ENCODE data around the gene GTPBP10.
"Not testable (repeated sequence)": the region's sequence is repeated elsewhere in the genome, so short reads cannot be mapped to it uniquely, and the experiment has no call there.

The GTPBP10 gene, protein sequence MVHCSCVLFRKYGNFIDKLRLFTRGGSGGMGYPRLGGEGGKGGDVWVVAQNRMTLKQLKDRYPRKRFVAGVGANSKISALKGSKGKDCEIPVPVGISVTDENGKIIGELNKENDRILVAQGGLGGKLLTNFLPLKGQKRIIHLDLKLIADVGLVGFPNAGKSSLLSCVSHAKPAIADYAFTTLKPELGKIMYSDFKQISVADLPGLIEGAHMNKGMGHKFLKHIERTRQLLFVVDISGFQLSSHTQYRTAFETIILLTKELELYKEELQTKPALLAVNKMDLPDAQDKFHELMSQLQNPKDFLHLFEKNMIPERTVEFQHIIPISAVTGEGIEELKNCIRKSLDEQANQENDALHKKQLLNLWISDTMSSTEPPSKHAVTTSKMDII

DNA sequence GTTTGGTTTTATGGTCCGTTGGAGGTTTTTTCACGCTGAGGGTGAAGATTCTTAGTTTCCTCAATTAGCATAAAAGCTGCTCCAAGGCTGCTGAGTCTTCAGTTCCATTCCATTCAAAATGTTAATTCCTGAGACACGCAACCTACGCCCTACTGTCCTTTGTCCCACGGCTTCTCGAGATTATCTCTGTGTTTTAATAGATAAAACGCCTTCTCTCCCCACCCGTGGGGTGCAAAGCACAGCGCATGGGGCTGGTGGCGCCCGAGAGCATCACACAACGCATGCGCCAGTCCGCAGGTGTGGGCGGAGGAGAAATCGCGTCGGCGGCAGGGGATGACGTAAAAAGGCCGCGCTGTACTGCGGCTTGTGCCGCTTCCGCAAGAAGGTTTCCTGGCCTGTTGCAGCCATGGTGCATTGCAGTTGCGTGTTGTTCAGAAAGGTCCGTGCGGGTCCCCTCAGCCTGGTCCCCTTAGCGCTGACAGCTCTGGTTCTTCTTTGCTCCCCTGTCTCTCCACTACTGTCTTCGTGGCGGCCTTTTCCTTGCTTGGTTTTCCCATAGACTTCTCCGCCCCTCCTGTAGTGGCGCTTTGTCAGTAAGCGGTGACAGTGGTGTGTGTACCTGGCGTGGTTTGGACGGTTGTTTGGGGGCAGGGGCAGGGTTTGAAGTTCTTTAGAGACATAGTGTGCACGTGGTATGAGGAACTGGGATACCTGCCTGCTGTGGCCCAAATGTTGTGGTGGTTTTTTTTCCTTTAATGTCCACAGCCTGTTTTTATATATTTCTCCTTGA, at the start of gene GTPBP10:
GTPBP10 (plus strand) TSS at position 381 of the 790 bp plus-strand sequence; CDS start at position 407, 26 bp downstream.
- DNase-seq, result peak; percentile 76

DNA sequence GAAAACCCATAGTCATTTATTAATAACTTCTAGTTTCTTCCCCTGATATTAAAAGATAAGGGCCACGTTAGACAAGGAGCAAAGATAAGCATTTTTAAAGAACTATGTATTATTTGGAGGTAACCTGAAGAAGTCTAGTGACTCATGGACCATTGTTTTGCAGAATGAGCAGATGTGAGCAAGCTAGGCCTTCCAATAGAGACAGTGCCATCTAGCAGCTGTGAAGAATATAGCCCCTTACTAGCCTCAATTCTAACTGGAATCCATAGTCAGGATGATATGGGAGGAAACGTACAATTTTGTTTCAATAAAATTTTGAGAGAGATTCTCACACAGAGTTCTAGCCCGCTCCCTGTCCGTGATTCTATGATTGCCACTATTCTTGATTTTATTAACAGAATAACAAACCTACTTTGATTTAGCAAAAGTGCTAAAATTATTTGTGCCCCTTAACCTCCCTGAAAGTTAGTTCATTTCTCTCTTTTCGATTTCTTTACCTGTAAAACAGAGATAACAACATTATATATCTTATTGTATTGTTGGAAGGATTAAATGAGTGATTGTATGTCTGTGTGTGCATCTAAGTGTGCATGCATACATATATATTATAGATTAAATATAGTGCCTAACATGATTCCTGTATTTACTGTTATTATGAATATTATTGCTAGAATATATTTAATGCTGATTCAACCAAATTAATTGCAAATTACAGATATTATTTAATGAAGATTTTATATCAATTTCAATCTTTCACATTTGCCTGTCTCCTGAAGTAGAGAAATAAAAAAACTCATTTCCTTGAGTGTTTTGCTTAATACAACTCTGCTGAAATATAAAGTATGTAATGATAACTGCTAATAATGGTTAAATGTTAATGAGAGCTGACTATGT, 48.1 kb upstream of the GTPBP10 start:
- no peak for DNase-seq

DNA sequence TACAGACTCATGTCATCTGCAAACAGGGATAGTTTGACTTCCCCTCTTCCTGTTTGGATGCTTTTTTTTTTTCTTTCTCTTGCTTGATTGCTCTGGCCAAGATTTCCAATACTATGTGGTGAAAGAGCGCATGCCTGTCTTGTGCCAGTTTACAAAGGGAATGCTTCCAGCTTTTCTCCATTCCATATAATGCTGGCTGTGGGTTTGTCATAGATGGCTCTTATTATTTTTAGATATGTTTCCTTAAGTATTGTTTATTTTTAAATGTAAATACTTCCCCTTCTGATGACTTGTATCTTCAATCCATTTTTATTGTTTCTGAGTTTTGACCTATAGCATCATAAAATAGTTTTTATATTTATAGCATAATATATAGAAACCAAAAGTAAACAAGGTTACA, 43.3 kb upstream of the GTPBP10 start:
- no peak for DNase-seq

DNA sequence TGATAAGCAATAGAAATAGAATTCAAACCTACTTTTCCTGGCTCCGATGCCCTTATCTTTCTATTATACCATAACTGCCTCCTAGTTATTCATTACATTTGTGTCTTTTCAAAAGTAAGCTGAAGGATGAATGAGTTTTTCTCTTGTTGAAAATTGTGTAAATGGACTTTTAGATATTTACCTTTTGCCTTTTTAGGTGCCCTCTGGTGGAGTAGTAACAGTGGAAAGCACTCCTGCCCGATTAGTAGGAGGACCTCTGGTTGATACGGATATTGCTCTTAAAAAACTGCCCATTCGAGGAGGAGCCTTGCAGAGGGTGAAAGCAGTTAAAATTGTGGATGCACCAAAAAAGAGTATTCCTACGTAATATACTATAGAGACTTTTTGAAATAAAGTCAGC, 36.6 kb upstream of the GTPBP10 start:
- no peak for DNase-seq

DNA sequence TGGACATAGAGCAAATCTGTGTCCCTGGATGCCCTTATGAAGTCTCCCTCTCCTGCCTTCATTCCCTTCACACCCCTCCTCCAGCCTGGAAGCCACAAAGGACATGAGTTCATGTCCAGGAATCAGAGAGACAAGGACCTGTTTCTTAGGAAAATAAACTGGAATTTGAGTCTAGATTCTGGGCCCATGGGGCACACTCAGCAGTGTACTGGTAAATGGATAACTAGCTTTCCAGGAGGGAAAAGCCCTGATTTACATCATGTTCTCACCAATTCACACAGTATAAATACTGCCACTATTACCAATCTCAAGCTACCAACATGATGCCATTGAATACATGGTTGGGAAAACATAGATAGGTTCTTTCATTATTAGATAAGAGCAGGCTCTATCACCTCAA, 35.3 kb upstream of the GTPBP10 start:
- DNase-seq, result no peak

DNA sequence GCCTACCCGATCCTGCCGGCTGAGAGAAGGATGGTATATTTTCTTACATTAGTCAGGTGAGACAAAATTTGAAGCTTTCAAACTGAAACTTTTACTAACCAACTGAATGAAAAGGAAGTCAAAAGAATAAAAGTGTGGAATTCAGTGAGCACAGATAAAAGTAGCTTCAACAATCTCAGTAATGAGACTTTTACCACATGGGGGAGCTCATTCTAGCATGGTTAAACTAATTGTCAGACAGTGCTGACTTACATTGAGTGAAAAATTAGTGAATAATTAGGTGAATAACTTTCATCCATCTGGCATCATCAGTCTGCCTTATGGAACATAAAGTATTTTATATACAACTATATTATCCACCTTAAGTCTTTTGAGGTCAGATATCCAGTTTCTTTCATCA, 33.8 kb upstream of the GTPBP10 start:
- no peak for DNase-seq

DNA sequence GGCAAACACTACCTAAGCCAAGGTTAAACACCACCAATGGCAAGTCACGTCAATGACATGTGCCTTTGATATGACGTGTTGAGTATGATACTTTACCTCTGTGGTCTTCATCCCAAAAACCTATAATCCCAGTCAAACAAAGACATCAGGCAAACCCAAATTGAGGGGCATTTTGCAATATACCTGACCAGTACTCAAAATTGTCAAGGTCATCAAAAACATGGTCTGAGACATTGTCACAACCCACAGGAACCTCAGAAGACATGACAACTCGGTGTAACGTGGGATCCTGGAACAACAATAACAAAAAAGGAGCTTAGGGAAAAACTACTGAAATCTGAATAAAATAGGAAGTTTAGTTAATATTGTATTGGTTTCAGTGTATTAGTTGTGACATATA, 32.6 kb upstream of the GTPBP10 start:
- no peak for DNase-seq

DNA sequence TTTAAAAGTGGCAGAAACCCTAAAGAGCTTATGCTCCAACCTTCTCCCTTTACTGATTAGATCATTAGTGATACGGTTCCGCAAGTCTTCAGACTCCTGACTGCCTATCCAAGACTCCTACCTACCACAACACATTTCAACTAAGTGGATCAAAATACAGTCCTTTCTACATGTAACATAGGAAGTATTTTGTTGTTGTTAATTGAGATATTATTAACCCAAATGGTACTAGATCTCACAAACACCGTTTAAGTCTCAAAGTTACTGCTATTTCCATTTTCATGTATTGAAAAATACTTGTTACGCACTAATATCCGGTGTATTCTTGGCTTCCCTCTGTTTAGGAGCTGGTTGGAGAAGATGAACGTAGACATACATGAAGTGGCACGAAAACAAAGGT, 26.5 kb upstream of the GTPBP10 start:
- no peak for DNase-seq

DNA sequence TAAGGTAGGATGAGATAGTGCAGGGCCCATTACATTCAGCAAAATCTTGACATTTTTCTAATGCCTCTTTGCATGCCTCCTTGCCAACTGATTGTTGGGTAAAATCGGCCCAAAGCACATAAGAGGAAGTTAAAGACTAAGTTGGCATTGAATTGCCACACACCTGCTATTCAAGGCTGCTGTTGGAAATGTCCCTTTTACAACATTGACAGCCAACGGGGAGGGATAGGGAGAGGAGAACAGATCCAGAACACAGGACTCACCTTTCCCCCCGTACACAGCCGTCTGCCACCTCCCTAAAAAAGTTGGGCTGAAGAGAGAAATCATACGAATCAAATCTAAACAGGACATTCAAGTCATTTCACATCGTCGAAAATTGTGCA, 26.1 kb upstream of the GTPBP10 start:
- DNase-seq, result no peak

DNA sequence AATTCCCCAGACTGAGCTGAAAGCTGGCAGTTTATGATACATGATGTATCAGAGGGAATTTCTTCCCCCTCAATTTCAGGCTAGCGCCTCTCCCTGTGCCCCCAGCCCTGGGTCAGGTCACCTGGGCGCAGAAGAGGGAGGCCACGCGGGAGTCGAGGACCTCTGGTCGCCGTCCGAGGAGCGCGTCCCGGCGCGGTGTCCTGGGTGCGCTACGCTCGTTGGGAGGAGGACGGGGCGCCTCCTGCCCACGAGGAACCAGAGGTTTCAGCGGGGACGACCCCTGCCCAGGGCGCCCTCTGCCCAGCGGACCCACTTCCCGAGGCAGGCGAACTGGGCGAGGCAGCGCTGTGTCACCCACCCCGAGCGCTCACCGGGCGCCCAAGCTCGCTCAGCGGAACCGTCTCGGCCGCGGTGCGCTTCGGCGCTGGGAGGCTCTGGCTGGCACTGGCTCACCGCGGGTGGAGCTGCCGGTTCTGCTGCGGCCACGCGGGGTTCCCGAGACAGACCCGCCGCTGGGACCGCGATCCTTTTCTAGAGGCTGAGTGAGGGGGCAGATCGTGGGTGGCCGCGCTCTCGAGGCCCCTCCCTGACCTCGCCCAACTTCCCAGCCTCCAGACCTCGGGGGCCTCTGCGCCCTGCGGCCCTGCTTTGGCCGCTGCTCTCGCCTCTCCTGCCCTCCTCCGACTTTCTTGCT, 25.6 kb upstream of the GTPBP10 start, which contains the start of gene FAM237B:
FAM237B (minus strand) TSS at position 504 of the 694 bp plus-strand sequence. CDS start 1,556 bp downstream, outside the sequence.
- no peak for DNase-seq

DNA sequence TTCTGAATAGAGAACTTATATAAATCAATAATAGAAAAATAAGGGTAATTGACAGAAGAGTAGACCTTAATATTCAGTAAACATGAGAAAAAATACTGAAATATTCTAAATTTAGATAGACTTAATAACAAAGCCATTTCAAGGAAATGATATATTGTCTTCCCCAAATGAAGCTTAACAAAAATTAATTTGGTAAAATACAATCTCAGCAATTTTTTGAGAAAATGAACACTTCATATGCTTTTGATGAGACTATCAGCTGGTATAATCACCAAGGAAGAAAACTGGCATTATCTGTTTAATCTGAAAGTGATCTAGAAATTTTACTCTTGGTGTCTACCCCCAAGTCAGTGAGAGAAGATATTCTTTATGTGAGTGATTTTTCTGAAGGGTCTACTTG, 23.7 kb upstream of the GTPBP10 start:
- no peak for DNase-seq

DNA sequence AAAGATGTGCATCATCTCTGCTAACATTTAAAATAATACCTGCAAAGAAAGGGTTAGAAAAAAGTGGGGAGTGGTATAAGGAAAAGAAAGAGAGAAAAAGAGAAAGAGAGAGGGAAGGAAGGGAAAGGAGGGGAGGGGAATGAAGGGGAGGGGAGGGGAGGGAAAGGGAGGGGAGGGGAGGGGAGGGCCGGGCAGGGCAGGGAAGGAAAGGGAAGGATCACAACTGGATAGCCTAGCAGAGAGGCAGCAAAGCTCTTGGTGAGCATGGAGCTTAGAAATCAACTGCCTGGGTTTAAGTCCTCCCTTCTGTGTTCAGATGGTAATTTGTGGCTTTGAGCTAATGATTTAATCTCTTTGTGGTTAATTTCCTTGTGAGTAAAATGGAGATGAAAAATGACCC, 20.0 kb upstream of the GTPBP10 start:
- no peak for DNase-seq

DNA sequence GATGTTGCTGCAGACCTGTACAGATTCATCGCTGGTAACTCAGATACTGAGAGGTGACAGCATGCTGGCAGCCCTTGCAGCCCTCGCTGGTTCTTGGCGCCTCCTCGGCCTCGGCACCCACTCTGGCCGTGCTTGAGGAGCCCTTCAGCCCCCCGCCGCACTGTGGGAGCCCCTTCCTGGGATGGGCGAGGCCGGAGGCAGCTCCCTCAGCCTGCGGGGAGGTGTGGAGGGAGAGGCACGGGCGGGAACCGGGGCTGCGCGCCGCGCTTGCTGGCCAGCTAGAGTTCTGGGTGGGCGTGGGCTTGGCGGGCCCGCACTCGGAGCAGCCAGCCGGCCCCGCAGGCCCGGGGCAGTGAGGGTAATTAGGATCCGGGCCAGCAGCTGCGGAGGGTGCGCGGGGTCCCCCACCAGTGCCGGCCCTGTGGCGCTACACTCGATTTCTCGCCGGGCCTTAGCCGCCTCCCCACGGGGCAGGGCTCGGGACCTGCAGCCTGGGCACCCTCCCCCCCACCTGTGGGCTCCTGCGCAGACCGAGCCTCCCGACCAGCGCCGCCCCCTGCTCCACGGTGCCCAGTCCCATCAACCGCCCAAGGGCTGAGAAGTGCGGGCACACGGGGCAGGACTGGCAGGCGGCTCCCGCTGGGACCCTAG, 12.2 kb upstream of the GTPBP10 start:
- DNase-seq, result no peak

DNA sequence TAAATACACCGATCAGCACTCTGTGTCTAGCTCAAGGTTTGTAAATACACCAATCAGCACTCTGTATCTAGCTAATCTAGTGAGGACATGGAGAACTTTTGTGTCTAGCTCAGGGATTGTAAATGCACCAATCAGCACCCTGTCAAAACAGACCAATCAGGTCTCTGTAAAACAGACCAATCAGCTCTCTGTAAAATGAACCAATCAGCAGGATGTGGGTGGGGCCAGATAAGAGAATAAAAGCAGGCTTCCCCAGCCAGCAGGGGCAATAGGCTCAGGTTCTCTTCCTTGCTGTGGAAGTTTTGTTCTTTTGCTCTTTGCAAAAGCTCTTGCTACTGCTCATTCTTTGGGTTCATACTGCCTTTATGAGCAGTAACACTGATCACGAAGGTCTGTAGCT, 11.6 kb upstream of the GTPBP10 start:
- not testable (repeated sequence) for DNase-seq

DNA sequence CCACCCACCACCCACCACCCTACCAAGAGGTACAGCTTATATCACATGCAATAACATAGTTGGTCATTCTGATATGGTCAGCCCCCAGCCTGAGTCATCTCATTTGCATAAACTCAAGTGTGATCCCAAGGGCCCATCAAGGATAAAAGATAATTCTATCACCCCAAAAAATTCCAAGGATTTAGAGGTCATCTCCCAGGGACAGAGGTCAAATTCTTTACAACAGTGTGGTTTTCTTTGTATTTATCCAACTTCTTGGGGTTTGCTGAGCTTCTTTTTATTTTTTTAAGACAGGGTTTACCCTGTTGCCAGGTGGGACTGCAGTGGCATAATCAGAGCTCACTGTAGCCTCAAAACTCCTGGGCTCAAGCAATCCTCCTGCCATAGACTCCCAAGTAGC, 9.4 kb upstream of the GTPBP10 start:
- no peak for DNase-seq

DNA sequence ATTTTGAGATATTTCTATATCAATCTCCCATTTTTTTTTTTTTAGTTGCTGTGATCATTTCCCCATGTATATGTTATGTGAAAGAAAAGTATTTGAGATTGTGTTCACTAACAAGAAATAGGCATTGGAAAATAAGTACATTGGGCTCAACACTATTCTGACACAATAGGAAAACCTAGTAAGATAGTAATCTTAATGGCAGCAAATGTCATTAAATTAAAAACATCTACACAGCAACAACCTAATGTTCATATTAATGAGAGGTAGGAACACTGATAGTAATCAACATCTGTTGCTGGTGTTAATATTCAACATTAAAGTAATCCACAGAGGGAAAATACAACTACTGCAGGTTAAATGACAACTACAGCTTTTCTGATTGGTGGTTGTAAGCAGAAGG, 1.5 kb upstream of the GTPBP10 start:
- no peak for DNase-seq

DNA sequence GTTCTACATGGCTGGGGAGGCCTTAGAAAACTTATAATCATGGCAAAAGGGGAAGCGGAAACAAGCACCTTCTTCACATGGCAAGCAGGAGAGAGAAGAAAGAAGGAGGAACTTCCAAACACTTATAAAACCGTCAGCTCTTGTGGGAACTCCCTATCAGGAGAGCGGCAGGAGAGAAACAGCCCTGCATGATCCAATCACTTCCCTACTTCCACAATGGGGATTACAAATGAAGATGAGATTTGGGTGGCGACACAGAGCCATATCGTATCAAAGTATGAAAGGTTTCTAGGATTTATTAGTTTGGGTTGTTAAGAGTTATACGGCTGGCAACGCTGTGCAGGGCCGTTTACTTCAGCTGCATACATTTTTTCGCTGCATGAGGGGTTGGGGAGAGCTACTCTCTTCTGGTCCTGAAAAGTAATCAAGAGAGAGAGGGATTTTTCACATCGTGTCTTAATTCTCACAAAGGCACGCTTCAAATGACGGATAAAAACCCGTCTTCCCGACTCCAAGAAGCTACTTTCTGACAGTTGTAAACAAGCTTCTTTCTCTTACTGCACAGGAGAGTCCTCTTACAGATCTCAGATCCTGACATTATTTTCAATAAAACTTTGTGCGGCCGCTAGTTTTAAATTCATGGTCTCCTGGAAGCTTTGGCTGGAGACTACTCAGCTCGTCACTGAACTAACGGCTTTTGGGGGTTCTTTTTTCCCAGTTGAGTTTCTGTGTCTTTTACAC, 751 bp upstream of the GTPBP10 start:
- DNase-seq, result no peak

DNA sequence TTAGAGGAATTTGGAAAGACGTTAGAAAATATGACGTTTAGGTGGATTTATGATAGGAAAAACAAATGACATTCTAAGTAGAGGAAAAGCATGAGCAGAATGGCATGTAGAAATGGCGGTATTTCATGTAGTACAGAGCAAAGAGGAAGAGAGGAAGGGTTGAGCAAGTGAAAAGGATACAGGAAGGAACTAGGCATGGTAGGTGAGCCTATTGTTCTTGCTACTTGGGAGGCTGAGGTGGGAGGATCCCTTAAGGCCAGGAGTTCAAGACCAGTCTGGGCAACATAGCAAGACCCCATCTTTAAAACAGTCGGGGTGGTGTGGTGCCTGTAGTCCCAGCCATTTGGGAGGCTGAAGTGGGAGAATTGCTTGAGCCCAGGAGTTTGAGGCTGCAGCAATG, 1.2 kb downstream of the GTPBP10 start:
- DNase-seq, result no peak

DNA sequence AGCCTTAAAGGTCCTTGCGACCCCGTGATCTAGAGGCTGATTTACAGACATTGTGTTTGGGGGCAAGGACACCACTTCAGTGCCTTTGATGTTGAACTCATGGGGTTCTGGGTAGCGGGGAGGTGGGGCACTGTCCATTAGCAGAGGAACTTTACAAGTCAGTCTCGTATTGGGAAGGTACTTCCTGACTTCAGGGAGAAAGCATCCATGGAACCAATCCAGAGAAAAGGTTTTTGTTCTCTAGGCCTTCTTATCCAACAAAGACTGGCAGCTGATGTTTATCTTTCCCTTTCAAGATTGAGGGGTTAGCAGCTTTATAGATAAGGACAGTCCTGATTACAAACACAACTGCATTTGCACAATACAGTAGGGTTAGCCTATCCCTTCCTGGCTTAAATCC, 2.8 kb downstream of the GTPBP10 start:
- DNase-seq, result no peak

DNA sequence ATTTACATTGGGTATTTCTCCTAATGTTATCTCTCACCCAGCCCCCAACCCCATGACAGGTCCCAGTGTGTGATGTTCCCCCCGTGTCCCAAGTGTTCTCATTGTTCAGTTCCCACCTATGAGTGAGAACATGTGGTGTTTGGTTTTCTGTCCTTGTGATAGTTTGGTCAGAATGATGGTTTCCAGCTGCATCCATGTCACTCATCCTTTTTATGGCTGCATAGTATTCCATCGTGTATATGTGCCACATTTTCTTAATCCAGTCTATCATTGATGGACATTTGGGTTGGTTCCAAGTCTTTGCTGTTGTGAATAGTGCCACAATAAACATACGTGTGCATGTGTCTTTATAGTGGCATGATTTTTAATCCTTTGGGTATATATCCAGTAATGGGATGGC, 3.5 kb downstream of the GTPBP10 start:
- DNase-seq, result not testable (repeated sequence)

DNA sequence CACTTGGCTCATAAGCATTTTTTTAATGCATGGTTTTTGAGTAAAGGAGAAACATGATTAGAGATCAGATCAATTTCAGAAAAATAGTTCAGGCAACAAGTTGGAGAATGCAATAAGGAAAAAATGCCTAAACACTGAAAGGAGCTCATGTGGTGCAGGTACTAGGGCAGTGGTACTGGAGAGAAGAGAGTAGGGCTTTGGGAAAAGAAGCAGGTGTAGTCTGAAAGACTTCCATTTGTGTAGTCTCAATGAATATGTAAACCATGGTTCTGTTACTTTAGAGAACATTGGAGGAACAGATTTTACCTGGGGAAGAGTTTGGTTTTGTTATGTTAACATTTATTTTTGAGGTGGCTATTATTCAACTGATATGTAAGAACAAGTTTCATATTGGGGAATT, 5.5 kb downstream of the GTPBP10 start:
- no peak for DNase-seq
